ENCODE measurements around the gene TCOF1. TPM values are rescaled to one million over a fixed set of nuclear protein-coding genes. Genes with fewer than 3 reads are reported as not detected.
A peak's percentile ranks its signal among the peaks of the same experiment; 100 is the strongest.

TCOF1 gene
- total and polyA plus RNA-seq, 8 donors: 8.7 to 19.9 (median 13.7) TPM

DNA sequence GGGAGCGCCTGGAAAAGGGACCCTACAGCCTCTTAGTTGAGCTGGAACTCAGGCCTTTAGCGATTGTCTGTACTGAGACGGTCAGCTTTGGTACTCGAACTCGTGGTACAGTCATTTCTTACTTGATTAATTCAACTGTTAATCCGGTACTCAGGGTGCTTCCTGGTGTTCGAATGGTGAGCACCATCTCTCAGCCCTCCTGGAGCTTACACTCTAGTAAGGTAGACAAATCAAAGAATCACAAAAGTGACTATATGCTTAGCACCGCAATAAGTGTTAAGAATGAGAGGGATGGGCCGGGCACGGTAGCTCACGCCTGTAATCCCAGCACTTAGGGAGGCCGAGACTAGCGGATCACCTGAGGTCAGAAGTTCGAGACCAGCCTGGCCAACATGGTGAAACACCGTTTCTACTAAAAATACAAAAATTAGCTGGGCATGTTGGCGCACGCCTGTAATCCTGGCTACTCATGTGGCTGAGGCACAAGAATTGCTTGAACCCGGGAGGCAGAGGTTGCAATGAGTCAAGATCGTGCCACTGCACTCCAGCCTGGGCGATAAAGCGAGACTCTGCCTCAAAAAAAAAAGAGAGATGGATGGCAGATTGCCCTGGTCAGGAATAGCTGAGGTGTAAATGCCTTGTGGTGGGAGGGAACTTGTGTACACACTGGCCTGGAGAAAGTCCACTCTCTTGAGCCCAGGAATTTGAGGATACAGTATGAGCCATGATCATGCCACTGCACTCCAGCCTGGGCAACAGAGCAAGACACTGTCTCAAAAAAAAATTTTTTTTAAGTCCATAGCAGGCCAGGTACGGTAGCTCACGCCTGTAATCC is 981 bp downstream of the TCOF1 start:
- ATAC-seq (no peak), DNase-seq (no peak), FAIRE-seq (no peak)
- TF ChIP-seq, protein P1, sequence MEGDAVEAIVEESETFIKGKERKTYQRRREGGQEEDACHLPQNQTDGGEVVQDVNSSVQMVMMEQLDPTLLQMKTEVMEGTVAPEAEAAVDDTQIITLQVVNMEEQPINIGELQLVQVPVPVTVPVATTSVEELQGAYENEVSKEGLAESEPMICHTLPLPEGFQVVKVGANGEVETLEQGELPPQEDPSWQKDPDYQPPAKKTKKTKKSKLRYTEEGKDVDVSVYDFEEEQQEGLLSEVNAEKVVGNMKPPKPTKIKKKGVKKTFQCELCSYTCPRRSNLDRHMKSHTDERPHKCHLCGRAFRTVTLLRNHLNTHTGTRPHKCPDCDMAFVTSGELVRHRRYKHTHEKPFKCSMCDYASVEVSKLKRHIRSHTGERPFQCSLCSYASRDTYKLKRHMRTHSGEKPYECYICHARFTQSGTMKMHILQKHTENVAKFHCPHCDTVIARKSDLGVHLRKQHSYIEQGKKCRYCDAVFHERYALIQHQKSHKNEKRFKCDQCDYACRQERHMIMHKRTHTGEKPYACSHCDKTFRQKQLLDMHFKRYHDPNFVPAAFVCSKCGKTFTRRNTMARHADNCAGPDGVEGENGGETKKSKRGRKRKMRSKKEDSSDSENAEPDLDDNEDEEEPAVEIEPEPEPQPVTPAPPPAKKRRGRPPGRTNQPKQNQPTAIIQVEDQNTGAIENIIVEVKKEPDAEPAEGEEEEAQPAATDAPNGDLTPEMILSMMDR (IDR thresholded peaks at IDR 0.05): no peak
- Histone ChIP-seq H3K36me3 (peaks cover 0 to 18% (median 0%) of the 10 kb centered on the region in 3 donors), H3K27me3 (no peaks in the 10 kb centered on the region), H3K4me1 (peaks cover 0 to 9% (median 0%) of the 10 kb centered on the region in 3 donors), H3K9me3 (no peaks in the 10 kb centered on the region), H3K27ac (no peak overlapping the region), H3K4me3 (peak overlapping the region; percentile 80 to 97 (median 90))
- intact Hi-C loops (cut with DNase I): no loop called here
- 49 to 51% methylated on average over 23 of the region's 23 CpGs for WGBS, 2 donors

DNA sequence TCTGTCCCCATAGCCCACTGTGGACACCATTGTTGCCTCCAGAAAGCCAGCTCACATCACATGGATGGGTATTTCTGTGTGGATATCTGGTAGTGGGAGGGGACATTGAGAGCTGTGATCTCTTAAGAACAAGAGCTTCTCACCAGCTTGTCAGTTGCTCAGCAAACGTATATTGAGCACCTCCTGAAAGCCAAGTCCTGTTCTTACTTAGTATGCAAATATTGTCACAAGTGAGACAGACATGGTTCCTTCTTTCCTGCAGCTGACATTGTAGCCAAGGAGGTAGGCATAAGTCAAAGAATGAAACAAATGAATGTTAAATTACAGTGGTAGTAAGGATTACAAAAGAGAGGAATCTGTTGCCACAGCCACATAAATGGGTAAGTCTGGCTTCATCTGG is 3.8 kb downstream of the TCOF1 start:
- no peak for FAIRE-seq
- no peak overlapping the region for H3K4me3 ChIP-seq
- H3K27me3 ChIP-seq: no peaks in the 10 kb centered on the region
- peaks cover 0 to 44% (median 5%) of the 10 kb centered on the region in 3 donors for H3K36me3 ChIP-seq
- TF ChIP-seq, protein P1 (IDR thresholded peaks at IDR 0.05): no peak
- WGBS, 2 donors: 70 to 71% methylated on average over 1 of the region's 1 CpG
- no peak overlapping the region for H3K27ac ChIP-seq
- intact Hi-C loops (cut with DNase I): no loop called here
- no peak for DNase-seq
- no peaks in the 10 kb centered on the region for H3K9me3 ChIP-seq
- peaks cover 0 to 9% (median 0%) of the 10 kb centered on the region in 3 donors for H3K4me1 ChIP-seq
- no peak for ATAC-seq

DNA sequence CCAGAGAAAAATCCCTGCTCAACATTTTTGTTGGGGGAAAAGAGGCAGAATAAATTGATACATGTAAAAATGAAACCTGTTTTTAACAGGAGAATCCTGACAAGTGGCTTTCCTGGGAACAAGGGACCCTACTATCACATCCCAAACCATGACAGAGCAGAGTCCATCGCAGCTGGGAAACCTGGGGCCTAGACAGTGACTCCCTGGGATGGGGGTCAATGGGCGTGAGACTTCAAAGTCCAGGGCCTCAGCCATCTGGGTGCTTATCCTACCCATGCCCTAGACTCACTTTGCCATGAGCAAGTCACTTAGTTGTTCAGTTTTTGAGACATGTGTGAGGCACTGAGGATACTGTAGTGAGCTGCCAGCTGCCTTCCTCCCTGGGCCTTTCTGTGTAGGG is 5.7 kb downstream of the TCOF1 start:
- peaks cover 0 to 55% (median 12%) of the 10 kb centered on the region in 3 donors for H3K36me3 ChIP-seq
- FAIRE-seq (no peak), ATAC-seq (no peak)

DNA sequence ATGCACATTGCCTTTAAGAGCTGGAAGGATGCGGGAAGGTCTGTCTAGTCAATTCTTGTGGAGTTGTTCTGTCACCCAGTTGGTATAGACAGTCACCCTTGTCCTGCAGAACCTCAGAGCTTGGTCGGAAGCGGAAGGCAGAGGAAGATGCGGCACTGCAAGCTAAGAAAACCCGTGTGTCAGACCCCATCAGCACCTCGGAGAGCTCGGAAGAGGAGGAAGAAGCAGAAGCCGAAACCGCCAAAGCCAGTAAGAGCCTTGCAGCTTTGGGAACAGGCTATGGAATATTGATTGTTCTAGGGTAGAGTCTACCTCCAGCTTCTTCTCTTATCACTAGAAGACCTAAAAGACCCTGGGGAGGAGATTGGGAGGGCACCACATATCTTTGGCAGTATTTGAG is 6.5 kb downstream of the TCOF1 start:
- FAIRE-seq (no peak), DNase-seq (no peak), ATAC-seq (no peak)
- H3K4me1 ChIP-seq: no peaks in the 10 kb centered on the region
- H3K36me3 ChIP-seq: peaks cover 0 to 64% (median 18%) of the 10 kb centered on the region in 3 donors
- H3K9me3 ChIP-seq: no peaks in the 10 kb centered on the region
- no peak overlapping the region for H3K27ac ChIP-seq
- 88 to 96% methylated on average over 9 of the region's 9 CpGs for WGBS, 2 donors
- no peak overlapping the region for H3K4me3 ChIP-seq
- intact Hi-C loops (cut with DNase I): no loop called here
- H3K27me3 ChIP-seq: no peaks in the 10 kb centered on the region
- TF ChIP-seq, protein P1 (IDR thresholded peaks at IDR 0.05): no peak

More for the DNA sequence above, 5.7 kb downstream of the TCOF1 start:
- Histone ChIP-seq H3K27me3 (no peaks in the 10 kb centered on the region), H3K4me3 (no peak overlapping the region), H3K27ac (no peak overlapping the region), H3K4me1 (peaks cover 0 to 6% (median 0%) of the 10 kb centered on the region in 3 donors), H3K9me3 (no peaks in the 10 kb centered on the region)
- intact Hi-C loops (cut with DNase I): no loop called here
- DNase-seq: no peak
- TF ChIP-seq, protein P1 (IDR thresholded peaks at IDR 0.05): no peak
- 96 to 98% methylated on average over 2 of the region's 2 CpGs for WGBS, 2 donors

DNA sequence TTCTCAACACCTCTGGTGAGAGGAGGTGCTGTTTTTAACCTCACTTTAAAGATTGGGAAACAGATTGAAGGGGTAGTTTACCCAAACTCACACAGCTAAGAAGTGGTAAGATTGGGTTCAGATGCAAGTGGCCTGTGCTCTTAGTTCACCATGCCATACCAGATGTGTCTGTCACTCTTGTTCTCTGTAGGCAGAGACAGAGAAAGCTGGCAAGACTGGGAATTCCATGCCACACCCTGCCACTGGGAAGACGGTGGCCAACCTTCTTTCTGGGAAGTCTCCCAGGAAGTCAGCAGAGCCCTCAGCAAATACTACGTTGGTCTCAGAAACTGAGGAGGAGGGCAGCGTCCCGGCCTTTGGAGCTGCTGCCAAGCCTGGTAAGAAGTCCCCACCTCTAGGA is 11.0 kb downstream of the TCOF1 start:
- DNase-seq (no peak), ATAC-seq (no peak), FAIRE-seq (no peak)
- Histone ChIP-seq H3K27ac (no peak overlapping the region), H3K27me3 (no peaks in the 10 kb centered on the region), H3K9me3 (no peaks in the 10 kb centered on the region), H3K36me3 (peaks cover 0 to 84% (median 18%) of the 10 kb centered on the region in 3 donors), H3K4me1 (no peaks in the 10 kb centered on the region), H3K4me3 (no peak overlapping the region)
- TF ChIP-seq, protein P1 (IDR thresholded peaks at IDR 0.05): no peak
- WGBS, 2 donors: 90 to 95% methylated on average over 4 of the region's 4 CpGs
- intact Hi-C loops (cut with DNase I): no loop called here

All from pancreas (tissue), 10 donors.